ENCODE measurements around the gene GCK. TPM values are rescaled to one million over a fixed set of nuclear protein-coding genes. Genes with fewer than 3 reads are reported as not detected.

Gene GCK
- total RNA-seq, 1 donor from 2014 or later, result 5.9 TPM

DNA sequence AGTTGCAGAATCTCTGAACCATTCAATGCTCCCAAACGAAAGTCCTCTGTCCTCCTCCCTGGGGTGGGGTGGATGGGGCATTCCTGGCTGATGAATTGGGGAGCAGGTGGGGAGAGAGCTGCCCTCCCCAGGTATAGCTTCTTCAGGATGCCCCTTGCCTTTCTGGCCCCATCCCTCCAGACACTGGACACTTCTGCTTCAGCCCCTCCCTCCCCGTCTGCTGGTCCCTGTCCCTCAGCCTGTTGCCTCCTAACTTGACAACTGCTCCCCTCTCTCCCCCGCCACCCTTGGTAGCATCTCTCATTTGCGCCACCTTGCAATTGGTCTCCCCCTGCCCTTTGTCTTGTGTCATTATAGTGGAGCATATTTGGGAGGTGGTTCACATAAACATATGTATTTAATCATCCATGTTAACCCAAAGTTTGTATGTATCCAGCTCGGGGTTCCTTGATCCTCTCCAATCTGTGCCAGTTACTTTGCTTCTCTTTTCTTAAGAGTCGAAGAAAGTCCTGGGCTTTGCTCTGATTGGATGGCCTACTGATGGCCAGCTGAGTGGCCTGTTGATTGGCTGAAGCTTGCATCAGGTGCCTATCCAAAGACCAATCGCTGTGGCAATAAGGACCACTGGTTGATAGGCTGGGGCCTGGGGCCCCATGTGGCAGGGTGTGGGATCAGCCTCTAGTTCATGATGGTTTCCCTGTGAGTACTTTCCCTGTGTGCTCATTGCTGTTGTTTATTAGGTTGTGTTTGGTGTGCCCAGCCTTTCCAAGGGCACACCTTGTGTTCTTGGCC lies 4.0 kb upstream of the GCK start:
- H3K27me3 Mint-ChIP-seq, result peaks cover 15% of the 10 kb centered on the region
- H3K27ac Mint-ChIP-seq, result no peak overlapping the region
- TF ChIP-seq, protein P1, sequence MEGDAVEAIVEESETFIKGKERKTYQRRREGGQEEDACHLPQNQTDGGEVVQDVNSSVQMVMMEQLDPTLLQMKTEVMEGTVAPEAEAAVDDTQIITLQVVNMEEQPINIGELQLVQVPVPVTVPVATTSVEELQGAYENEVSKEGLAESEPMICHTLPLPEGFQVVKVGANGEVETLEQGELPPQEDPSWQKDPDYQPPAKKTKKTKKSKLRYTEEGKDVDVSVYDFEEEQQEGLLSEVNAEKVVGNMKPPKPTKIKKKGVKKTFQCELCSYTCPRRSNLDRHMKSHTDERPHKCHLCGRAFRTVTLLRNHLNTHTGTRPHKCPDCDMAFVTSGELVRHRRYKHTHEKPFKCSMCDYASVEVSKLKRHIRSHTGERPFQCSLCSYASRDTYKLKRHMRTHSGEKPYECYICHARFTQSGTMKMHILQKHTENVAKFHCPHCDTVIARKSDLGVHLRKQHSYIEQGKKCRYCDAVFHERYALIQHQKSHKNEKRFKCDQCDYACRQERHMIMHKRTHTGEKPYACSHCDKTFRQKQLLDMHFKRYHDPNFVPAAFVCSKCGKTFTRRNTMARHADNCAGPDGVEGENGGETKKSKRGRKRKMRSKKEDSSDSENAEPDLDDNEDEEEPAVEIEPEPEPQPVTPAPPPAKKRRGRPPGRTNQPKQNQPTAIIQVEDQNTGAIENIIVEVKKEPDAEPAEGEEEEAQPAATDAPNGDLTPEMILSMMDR (IDR thresholded peaks at IDR 0.05; ENCODE audit: unreplicated experiment), result no peak
- no peaks in the 10 kb centered on the region for H3K36me3 Mint-ChIP-seq (ENCODE audit: insufficient read depth)
- no peaks in the 10 kb centered on the region for H3K4me1 Mint-ChIP-seq (ENCODE audit: low read depth)
- no peak overlapping the region for H3K4me3 Mint-ChIP-seq (ENCODE audit: low read depth)
- no peaks in the 10 kb centered on the region for H3K9me3 Mint-ChIP-seq (ENCODE audit: low read depth)
- no peak for DNase-seq (ENCODE audit: low spot score, unreplicated experiment)

DNA sequence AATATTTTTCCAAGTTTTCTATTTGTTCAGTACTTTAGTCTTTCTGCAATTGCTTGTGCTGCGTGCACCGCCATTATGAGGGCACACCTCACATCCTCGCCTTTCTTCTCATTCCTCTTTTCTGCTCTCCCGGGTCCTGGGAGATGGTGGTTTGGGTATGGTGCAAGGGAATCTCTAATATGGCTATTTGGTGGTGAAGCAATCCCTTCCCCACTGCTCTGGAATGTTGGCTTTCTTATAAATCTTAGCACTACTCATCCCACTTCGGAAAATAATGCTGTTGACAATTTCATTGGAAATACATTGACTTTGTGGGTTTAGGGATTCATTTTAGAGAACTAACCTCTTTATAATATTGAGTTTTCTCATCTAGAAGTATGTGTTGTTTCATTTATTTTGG lies 1.9 kb upstream of the GCK start:
- Mint-ChIP-seq H3K36me3 (ENCODE audit: insufficient read depth) (no peaks in the 10 kb centered on the region), H3K4me3 (ENCODE audit: low read depth) (no peak overlapping the region), H3K27ac (no peak overlapping the region), H3K9me3 (ENCODE audit: low read depth) (no peaks in the 10 kb centered on the region), H3K4me1 (ENCODE audit: low read depth) (no peaks in the 10 kb centered on the region), H3K27me3 (peaks cover 8% of the 10 kb centered on the region)
- TF ChIP-seq, protein P1 (IDR thresholded peaks at IDR 0.05; ENCODE audit: unreplicated experiment), result no peak
- no peak for DNase-seq (ENCODE audit: low spot score, unreplicated experiment)

DNA sequence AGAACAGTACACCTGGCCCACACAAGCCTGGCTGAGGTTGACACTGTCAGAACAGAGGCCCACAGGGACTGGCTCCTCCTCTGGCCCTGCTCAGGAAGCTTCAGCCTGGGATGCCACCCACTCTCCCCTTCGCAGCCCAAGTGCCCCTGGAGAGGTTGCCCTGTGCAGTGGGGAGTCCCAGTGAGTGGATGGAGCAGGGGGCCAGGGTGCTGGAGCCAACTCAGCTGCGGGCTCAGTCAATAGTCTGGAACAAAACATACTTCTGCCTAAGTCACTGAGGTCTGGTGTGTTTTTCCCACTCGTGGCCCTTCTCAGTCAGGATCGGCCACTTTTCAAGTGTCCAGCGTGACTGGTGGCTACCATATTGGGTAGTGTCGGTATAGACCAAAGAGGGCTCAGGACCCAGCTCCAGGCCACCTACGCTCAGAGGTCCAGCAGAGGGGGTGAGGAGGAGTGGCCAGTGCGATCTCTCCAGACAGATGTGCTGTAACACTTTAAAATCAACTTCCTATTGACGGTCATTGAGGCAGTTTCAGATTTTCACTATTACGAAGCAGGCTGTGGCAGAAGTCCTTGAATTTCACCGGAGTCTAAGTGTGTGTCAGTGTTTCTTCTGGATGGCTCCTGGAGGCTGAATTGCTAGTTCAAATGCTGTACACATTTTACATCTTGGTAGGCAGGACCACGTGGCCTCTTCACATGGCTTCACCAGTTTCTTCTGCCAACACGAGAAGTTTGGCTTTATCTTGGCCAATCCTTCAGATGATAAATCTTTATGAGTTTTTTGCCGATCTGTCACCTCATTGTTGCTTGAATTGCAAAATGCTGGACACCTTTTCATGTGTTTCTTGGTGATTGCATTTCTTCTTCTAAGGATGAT lies 994 bp upstream of the GCK start:
- Mint-ChIP-seq H3K4me3 (ENCODE audit: low read depth) (no peak overlapping the region), H3K27me3 (peaks cover 8% of the 10 kb centered on the region), H3K4me1 (ENCODE audit: low read depth) (no peaks in the 10 kb centered on the region), H3K9me3 (ENCODE audit: low read depth) (no peaks in the 10 kb centered on the region), H3K36me3 (ENCODE audit: insufficient read depth) (no peaks in the 10 kb centered on the region), H3K27ac (no peak overlapping the region)
- TF ChIP-seq, protein P1 (IDR thresholded peaks at IDR 0.05; ENCODE audit: unreplicated experiment), result no peak
- no peak for DNase-seq (ENCODE audit: low spot score, unreplicated experiment)

DNA sequence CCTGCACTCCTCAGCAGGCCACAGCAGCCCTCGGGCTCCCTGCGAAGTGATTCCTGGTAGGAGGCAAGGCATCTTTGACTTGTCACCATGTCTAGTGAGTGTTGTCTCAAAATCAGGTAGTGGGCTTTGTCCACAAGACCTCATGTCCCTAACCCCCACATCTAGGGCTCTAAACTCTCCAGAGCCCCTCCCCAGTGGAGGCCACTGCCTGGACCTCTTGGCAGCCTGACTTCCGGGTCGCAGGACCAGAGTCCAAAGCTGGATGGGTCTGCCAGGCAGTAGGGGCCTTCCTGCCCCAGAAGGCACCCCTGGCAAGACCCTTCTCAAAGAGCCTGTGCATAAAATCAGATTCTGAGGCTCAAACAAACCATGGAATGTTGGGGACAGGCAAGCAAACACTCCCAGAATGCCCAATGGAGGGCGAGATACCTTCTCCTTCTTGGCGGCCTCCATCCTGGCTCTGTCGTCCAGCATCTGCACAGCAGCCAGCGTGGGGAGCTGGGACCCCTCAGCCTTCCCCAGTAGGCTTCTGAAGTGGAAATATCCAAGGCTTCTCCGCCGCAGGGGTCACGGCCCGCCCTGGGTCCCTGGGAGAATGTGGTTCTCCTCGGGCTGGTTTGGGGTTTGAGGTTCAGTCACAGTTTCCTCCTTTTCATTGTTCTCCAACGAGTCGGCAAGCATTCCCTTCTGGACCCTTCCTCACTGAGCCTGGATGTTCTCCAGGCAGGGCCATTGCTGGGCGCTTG lies 586 bp downstream of the GCK start:
- Mint-ChIP-seq H3K27ac (no peak overlapping the region), H3K4me1 (ENCODE audit: low read depth) (no peaks in the 10 kb centered on the region), H3K4me3 (ENCODE audit: low read depth) (no peak overlapping the region), H3K36me3 (ENCODE audit: insufficient read depth) (no peaks in the 10 kb centered on the region), H3K9me3 (ENCODE audit: low read depth) (no peaks in the 10 kb centered on the region), H3K27me3 (peaks cover 8% of the 10 kb centered on the region)
- DNase-seq (ENCODE audit: low spot score, unreplicated experiment), result no peak
- TF ChIP-seq, protein P1 (IDR thresholded peaks at IDR 0.05; ENCODE audit: unreplicated experiment), result no peak

Measured in progenitor cell of endocrine pancreas (in vitro differentiated cells).